Activated B cell treated with CpG ODN at 0.5 μM for 24 hours (primary cell): Measurements from ENCODE around the gene PARP16. TPM values are rescaled to one million over a fixed set of nuclear protein-coding genes. Genes with fewer than 3 reads are reported as not detected.

Source experiments
- ATAC-seq: fragments of 200-7000 bp; cut with Tn5 transposase; one replicate; pipeline ENCODE4 v1.10.0; 2021; ENCODE audit warnings: low read depth, mild to moderate bottlenecking, moderate library complexity
- CTCF ChIA-PET: fragments of 350-600 bp; sonication (Branson Sonifier 250); formaldehyde crosslinking; loops from one replicate; lab custom pipeline; 2021; ENCODE audit warnings: antibody characterized with exemption; lab: Charles Lee
- POLR2A ChIA-PET: fragments of 350-600 bp; sonication (Branson Sonifier 250); formaldehyde crosslinking; loops from one replicate; lab custom pipeline; 2021; ENCODE audit warnings: antibody characterized with exemption; lab: Charles Lee
- DNase-seq: peaks from one replicate; pipeline ENCODE4 v3.0.0; 2022
- H3K27ac Mint-ChIP-seq: one replicate; pipeline ENCODE4 v1.8.0; 2020; ENCODE audit warnings: mixed read lengths
- H3K27me3 Mint-ChIP-seq: one replicate; pipeline ENCODE4 v1.8.0; 2021; ENCODE audit warnings: mixed read lengths
- H3K36me3 Mint-ChIP-seq: one replicate; pipeline ENCODE4 v1.8.0; 2021; ENCODE audit warnings: low read depth, mixed read lengths
- H3K4me1 Mint-ChIP-seq: one replicate; pipeline ENCODE4 v1.8.0; 2021; ENCODE audit warnings: mixed read lengths
- H3K4me3 Mint-ChIP-seq: one replicate; pipeline ENCODE4 v1.8.0; 2020; ENCODE audit warnings: mild to moderate bottlenecking, mixed read lengths
- H3K9me3 Mint-ChIP-seq: one replicate; pipeline ENCODE4 v1.8.0; 2020; ENCODE audit warnings: mixed read lengths
- intact Hi-C: fragments of 100-400 bp; cut with micrococcal nuclease; formaldehyde crosslinking; loops from one replicate; pipeline ENCODE4 v1.15.1; 2024
- total RNA-seq: library from RNA; stranded (reverse); gene quantifications from 2 replicates; pipeline ENCODE4 v1.2.3, GENCODE V29; 2022
- TF ChIP-seq, protein P1 (sequence below): fragments of 200-600 bp; IDR thresholded peaks from one replicate; pipeline ENCODE4 v1.8.0; 2022; ENCODE audit warnings: antibody characterized with exemption, mild to moderate bottlenecking

Gene PARP16
- total RNA-seq, 1 donor from 2014 or later: 11.5 TPM

DNA sequence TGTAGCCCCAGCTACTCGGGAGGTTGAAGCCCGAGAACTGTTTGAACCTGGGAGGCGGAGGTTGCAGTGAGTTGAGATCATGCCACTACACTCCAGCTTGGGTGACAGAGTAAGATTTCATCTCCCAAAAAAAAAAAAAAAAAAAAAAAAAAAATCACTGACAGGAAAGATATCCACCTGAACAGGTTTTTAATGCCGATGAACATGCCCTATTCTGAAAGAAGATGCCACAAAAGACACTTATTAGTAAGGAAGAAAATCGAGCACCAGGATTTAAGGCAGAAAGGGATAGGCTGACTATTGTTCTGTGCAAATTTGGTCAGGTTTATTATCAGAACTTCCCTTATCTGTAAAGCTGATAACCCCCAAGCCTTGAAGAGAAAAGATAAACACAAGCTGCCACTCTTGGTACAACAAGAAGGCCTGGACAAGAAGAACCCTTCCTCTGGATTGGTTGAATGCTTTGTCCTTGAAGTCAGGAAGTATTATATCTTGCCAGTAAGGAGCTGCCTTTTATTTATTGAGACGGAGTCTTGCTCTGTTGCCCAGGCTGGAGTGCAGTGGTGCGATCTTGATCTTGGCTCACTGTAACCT lies 2.7 kb upstream of the PARP16 start:
- POLR2A ChIA-PET: interaction anchor here (1.3 kb wide), 1 partner anchor 15 kb away, joined by 12 read pairs; the partner anchor contains the start of gene RNU5B-1

DNA sequence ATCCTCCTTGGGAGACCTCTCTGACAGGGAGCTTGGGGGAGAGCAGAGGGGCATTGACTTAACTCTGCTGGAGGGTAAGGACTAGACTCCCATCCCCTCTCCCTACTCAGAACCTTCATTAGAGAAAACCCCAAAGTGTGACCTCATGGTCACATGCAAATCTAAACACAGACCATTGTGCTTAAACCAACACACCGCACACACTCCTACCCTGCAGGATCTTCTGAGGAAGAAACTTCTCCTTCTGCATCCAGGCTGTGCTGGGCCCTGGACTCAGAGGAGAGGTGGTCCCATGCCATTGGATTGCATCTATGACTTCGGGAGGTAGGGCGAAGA lies 805 bp upstream of the PARP16 start:
- H3K9me3 Mint-ChIP-seq: no peaks in the 10 kb centered on the region
- no peaks in the 10 kb centered on the region for H3K27me3 Mint-ChIP-seq
- TF ChIP-seq, protein P1, sequence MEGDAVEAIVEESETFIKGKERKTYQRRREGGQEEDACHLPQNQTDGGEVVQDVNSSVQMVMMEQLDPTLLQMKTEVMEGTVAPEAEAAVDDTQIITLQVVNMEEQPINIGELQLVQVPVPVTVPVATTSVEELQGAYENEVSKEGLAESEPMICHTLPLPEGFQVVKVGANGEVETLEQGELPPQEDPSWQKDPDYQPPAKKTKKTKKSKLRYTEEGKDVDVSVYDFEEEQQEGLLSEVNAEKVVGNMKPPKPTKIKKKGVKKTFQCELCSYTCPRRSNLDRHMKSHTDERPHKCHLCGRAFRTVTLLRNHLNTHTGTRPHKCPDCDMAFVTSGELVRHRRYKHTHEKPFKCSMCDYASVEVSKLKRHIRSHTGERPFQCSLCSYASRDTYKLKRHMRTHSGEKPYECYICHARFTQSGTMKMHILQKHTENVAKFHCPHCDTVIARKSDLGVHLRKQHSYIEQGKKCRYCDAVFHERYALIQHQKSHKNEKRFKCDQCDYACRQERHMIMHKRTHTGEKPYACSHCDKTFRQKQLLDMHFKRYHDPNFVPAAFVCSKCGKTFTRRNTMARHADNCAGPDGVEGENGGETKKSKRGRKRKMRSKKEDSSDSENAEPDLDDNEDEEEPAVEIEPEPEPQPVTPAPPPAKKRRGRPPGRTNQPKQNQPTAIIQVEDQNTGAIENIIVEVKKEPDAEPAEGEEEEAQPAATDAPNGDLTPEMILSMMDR: no peak
- intact Hi-C loops: loop anchor here (1.0 to 10.0 kb wide), 5 partner anchors 8 to 1135 kb away; partner anchors contain the start of genes PIF1, RAB11A and SPG21
- ChIA-PET CTCF (interaction anchor here (1.0 to 1.8 kb wide), 2 partner anchors 10 to 13 kb away, joined by 4 to 9 read pairs; no protein-coding TSS in a partner anchor), POLR2A (interaction anchor here (1.0 to 5.0 kb wide), 8 partner anchors 9 to 154 kb away, joined by 3 to 186 read pairs (median 9); partner anchors contain the start of genes CLPX, PDCD7, RNU5A-1 and RNU5B-1)
- no peak for DNase-seq
- no peak for ATAC-seq
- peaks cover 6% of the 10 kb centered on the region for H3K36me3 Mint-ChIP-seq
- peak overlapping the region; percentile 85 for H3K4me3 Mint-ChIP-seq
- peak overlapping the region; percentile 90 for H3K27ac Mint-ChIP-seq
- peaks cover 31% of the 10 kb centered on the region for H3K4me1 Mint-ChIP-seq

More for the DNA sequence above, 2.7 kb upstream of the PARP16 start:
- TF ChIP-seq, protein P1: no peak
- intact Hi-C loops: loop anchor here (5.0 to 10.0 kb wide), 3 partner anchors 302 to 578 kb away; partner anchors contain the start of genes PIF1, RAB11A and SPG21
- H3K36me3 Mint-ChIP-seq: no peaks in the 10 kb centered on the region
- no peak overlapping the region for H3K4me3 Mint-ChIP-seq
- DNase-seq: no peak
- no peaks in the 10 kb centered on the region for H3K9me3 Mint-ChIP-seq
- no peak for ATAC-seq
- H3K4me1 Mint-ChIP-seq: peaks cover 36% of the 10 kb centered on the region
- CTCF ChIA-PET: no interaction called here
- no peaks in the 10 kb centered on the region for H3K27me3 Mint-ChIP-seq
- H3K27ac Mint-ChIP-seq: no peak overlapping the region

DNA sequence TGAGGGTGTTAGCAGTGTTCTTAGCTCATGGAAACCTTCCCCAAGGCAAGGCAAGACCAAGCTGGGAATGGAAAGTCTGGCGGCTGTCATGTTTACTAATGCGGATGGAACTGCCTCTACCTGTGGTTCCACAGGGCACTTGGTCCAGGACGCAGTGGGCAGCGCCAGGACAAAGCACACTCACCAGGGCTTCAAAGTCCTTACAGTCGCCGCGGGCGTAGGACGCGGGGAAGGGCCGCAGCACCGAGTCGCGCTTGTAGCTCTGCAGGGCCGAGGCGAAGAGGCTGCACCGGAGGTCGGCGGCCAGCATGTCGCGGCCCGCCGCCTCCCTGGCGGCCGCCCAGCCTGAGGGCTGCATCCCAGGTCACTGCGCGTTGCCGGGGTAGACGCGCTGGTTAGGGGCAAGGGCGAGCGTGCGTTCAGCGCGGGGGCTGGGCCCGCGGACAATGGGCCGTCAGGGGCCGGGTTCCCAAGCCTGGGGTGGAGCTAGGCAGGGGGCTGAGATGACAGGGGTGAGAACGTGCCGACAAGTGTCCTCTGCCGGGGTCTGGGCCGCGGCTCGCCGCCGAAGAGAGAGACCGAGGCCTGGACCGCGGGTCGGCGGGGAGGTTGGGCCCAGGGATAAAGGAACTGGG lies 497 bp downstream of the PARP16 start:
- no peak for DNase-seq
- intact Hi-C loops: loop anchor here (1.0 to 10.0 kb wide), 6 partner anchors 18 to 1133 kb away; partner anchors contain the start of genes CLPX, PIF1, RAB11A and RNU5B-1
- POLR2A ChIA-PET: interaction anchor here (0.6 to 5.0 kb wide), 22 partner anchors 10 to 1354 kb away, joined by 3 to 186 read pairs (median 5); partner anchors contain the start of genes CLPX, INTS14, PDCD7 and RAB11A
- CTCF ChIA-PET: interaction anchor here (1.0 to 1.8 kb wide), 9 partner anchors 9 to 252 kb away, joined by 3 to 9 read pairs (median 4); partner anchors contain the start of gene RNU5A-1
- Mint-ChIP-seq H3K27me3 (no peaks in the 10 kb centered on the region), H3K27ac (peak overlapping the region; percentile 85), H3K36me3 (peaks cover 6% of the 10 kb centered on the region), H3K9me3 (no peaks in the 10 kb centered on the region), H3K4me3 (peak overlapping the region; percentile 85), H3K4me1 (peaks cover 27% of the 10 kb centered on the region)
- TF ChIP-seq, protein P1: no peak
- ATAC-seq: peak; percentile 19

DNA sequence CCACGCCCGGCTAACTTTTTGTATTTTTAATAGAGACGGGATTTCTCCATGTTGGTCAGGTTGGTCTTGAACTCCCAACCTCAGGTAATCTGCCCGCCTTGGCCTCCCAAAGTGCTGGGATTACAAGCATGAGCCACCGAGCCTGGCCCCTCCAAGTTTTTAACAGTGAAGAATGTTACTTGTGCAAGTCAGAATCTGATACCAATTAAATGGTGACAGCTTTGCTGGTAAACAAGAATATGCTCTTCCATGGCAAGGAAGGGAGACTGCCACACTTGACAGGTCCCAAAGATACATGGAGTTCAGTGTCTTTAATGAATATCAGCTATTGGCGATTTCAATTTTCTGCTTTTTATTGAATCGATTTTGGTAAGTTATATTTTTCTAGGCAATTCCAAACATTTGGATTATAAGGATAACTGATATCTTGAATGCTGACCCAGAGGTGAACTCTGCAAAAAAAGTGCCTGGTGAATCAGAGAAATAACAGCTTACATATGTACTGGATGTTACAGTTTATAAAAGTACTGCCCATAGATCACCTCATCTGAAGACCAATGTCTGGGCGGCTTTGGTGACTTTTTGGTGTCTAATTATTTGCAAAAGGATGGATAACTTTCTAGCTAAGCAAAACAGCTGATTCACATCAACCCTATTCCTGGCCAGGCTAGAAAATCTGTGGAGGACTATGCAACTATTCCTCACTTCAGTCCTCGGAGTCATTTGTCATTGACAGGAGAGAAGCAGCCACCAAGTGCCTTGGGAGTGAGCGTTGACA lies 1.2 kb downstream of the PARP16 start:
- intact Hi-C loops: loop anchor here (1.0 to 10.0 kb wide), 6 partner anchors 19 to 1133 kb away; partner anchors contain the start of genes CLPX, PIF1, RAB11A and RNU5B-1
- peaks cover 27% of the 10 kb centered on the region for H3K4me1 Mint-ChIP-seq

More for the DNA sequence above, 1.2 kb downstream of the PARP16 start:
- peak overlapping the region; percentile 85 for H3K27ac Mint-ChIP-seq
- ChIA-PET POLR2A (interaction anchor here (0.5 to 5.0 kb wide), 11 partner anchors 11 to 1151 kb away, joined by 3 to 186 read pairs (median 8); partner anchors contain the start of genes CLPX, INTS14, PDCD7 and RNU5A-1), CTCF (interaction anchor here (0.7 to 1.6 kb wide), 5 partner anchors 10 to 100 kb away, joined by 3 to 5 read pairs (median 4); partner anchors contain the start of gene RNU5A-1)
- DNase-seq (no peak), ATAC-seq (no peak)
- TF ChIP-seq, protein P1: no peak
- no peaks in the 10 kb centered on the region for H3K27me3 Mint-ChIP-seq
- H3K9me3 Mint-ChIP-seq: no peaks in the 10 kb centered on the region
- peak overlapping the region; percentile 85 for H3K4me3 Mint-ChIP-seq
- H3K36me3 Mint-ChIP-seq: peaks cover 6% of the 10 kb centered on the region
